Femur (tissue), 1 donor: ENCODE data around the gene CMTM2.
"Not testable (repeated sequence)": the region's sequence is repeated elsewhere in the genome, so short reads cannot be mapped to it uniquely, and the experiment has no call there.

Experiments
- DNase-seq: peaks from one replicate; pipeline ENCODE4 v3.0.0-alpha.2; 2017

Gene CMTM2

GRCh38 chr16:66587881-66588600 lies 8.8 kb downstream of the CMTM2 start:
- DNase-seq: no peak

GRCh38 chr16:66588981-66589713 lies 9.9 kb downstream of the CMTM2 start:
- DNase-seq: peak; percentile 50

DNA sequence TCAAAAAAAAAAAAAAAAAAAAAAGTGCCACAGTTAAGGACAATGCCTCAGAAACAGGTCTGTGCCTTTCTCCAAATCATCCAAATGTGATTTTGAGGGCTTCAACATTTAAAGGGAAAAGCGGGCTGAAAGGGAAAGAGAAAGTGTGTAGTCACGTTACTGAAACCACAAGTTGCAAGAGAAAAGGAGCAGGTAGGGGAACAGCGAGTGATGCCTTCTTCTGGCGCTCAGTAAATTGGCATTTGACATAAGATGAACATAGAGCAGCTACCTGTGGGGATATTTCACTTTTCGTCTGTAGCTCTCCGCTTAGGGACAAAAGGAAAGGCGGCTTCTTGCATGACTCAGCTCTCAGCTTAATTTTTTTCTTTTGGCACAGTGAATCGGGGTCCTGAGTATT lies 11.1 kb downstream of the CMTM2 start:
- no peak for DNase-seq

- peak; percentile 4 for DNase-seq
Observed at GRCh38 chr16:66591018-66591417, 11.8 kb downstream of the CMTM2 start.

- DNase-seq: no peak
Observed at GRCh38 chr16:66592241-66592640, 13.0 kb downstream of the CMTM2 start.

DNA sequence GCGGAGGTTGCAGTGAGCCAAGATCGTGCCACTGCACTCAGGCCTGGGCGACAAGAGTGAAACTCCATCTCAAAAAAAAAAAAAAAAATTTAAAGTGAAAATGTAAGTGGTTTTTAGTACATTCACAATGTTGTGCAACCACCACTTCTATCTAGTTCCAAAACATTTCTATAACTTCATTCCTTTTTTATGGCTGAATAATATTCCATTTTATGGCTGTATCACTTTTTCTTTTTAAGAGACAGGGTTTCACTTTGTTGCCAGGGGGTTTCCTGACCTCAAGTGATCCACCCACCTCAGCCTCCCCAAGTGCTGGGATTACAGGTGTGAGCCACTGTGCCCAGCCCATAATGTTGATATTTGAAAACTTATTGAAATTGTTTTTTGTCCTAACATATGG lies 13.6 kb downstream of the CMTM2 start:
- no peak for DNase-seq

GRCh38 chr16:66594739-66595138 lies 15.5 kb downstream of the CMTM2 start:
- no peak for DNase-seq

DNA sequence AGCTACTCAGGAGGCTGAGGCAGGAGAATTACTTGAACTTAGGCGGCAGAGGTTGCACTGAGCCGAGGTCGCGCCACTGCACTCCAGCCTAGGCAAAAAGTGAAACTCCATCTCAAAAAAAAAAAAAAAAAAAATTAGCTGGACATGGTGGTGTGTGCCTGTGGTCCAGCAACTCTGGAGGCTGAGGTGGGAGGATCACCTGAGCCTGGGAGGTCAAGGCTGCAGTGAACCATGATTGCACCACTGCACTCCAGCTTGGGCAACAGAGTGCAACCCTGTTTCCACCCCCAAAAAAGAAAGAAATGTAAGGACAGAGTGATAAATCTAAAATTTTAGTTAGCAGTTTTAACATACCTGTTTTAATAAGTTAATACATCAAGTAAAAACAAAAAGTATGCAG lies 17.3 kb downstream of the CMTM2 start:
- DNase-seq: not testable (repeated sequence)

- no peak for DNase-seq
Observed at GRCh38 chr16:66596986-66597848, 18.0 kb downstream of the CMTM2 start.

- DNase-seq: no peak
Observed at GRCh38 chr16:66598111-66598510, 18.8 kb downstream of the CMTM2 start.

GRCh38 chr16:66599726-66600125 lies 20.5 kb downstream of the CMTM2 start:
- no peak for DNase-seq

- no peak for DNase-seq
Observed at GRCh38 chr16:66600477-66600876, 21.2 kb downstream of the CMTM2 start.

- DNase-seq: no peak
Observed at GRCh38 chr16:66601471-66601870, 22.2 kb downstream of the CMTM2 start.

DNA sequence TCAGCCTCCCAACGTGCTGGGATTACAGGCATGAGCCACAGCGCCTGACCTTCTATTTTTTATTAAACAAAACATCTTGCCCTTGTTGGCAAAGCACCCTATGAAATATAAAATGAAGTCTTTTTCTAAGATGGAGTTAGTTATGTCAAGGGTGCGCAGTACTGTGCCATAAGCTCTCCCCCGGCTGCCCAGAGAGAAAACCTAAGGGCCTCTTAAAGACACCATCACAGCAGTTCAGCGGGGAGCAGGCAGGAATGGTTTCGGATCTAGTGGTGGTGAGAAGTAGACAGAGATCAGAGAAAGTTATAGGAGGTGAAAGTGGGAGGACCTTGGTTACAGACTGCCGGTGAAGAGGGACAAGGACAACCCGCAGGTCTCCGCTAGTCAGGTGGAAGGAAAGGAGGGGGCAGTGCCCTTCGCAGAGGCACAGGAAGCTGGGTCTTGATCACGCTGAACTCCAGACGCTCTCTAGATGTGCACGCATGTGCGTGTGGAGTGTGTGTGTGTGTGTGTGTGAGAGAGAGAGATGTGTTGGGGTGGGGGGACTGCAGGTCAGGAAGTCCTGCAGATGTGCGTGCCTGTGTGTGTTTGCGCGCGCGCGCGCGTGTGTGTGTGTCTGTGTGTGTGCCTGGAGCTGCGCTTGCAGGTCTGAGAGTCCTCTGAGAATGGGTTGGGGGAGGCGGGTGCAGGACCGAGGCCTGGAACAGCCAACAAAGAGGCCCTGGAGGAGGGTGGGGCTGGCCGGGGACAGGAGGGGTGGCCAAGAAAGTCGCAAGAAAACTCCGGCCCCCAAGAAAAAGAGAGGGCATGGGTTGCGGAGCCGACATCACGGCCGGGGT lies 24.5 kb downstream of the CMTM2 start:
- DNase-seq: no peak

- DNase-seq: peak; percentile 87
Observed at GRCh38 chr16:66604376-66605176, 25.3 kb downstream of the CMTM2 start, which contains the start of gene CMTM3. Gene CMTM3 (plus strand): TSS chr16:66604704. CDS start chr16:66604806, 102 bp downstream.

DNA sequence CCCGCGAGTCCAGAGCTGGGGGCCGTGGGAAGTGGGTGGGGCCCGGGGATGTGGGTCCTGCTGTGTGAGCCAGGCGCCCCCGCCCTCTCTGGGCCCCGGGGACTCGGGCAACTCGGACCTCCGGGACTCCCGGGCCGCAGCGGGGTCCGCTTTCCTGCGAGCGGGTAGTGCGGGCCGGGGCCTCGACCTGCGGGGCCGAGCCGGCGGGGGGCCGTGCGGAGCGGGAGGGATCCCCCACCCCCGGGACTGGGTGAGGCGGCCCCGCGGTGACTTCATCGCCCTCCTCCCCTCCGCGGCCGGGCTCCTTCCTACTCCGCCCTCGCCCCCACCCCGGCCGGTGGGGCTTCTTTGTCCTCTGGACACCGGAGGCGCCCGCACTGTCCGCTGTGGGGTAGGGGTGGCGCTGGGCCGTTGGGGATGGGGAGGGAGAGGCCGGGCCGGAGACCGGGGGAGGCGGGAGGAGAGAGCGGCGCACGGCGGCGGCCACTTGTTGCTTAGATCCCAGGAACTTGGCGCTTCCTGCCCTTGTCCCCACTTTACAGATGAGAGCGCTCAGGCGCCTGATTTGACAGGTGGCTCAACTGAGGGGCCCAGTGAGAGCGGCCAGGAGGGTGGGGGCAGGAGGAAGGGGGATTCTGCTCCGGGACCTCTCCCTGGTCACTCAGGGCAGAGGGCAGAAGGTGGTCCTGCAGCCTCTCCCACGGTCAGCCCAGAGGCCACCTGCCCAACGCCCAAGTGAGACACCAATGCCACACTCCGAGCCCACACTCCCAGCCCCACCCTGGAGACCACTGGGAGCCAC lies 26.1 kb downstream of the CMTM2 start:
- peak; percentile 73 for DNase-seq

GRCh38 chr16:66605979-66606751 lies 26.9 kb downstream of the CMTM2 start:
- no peak for DNase-seq

- DNase-seq: peak; percentile 91
Observed at GRCh38 chr16:66608241-66609138, 29.2 kb downstream of the CMTM2 start.

DNA sequence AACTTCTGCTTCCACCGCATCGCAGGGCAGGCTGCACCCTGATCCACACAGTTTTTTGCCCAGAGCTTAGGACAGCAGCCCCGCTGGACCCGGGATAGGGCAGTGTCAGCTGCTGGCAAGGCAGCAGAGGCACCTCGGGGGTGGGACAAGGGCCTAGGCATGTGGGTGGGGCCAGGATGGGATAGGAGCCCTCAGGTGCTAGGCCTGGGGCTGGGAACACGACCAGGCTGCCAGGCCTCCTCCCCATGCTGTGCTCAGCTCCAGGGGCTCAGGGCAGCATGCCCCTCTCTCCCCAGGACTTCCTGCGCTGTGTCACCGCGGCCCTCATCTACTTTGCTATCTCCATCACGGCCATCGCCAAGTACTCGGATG lies 29.9 kb downstream of the CMTM2 start:
- no peak for DNase-seq
